Embryonic facial prominence (tissue), 1 donor: ENCODE results near the gene SLC26A1.

Experiments
- DNase-seq: peaks from one replicate; pipeline ENCODE4 v3.0.0-alpha.2; 2016; ENCODE audit errors: extremely low spot score

The SLC26A1 gene

DNA sequence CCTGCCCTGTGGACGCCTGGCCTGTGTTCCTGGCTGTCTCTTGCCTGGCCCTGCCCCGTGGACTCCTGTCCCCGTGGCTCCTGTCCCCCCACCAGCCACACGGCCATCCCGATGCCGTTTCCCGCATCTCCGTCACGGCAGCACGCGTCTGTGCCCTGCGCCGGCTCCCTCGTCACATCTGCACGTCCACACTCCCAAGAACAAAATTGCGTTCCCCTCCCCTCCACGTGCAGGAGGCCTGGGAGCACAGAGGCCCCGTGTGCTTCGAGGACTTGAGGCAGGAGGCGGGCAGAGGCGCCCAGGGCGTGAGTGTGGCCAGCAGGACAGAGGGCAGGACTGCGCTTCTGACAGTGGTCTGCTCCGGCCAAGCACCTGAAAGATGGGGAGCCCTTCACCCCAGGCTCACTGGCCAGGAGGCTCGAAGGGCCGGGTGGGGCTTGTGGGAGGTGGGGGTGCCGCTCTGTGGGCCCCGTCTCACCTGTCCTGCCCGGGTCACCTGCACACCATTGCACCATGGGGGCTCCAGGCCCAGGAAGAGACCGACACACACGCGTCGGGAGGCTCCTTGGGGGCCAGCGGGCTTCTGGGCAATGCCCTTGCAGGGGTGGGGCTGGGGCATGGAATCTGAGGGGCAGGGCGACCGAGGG, 35.5 kb upstream of the SLC26A1 start:
- DNase-seq = no peak

DNA sequence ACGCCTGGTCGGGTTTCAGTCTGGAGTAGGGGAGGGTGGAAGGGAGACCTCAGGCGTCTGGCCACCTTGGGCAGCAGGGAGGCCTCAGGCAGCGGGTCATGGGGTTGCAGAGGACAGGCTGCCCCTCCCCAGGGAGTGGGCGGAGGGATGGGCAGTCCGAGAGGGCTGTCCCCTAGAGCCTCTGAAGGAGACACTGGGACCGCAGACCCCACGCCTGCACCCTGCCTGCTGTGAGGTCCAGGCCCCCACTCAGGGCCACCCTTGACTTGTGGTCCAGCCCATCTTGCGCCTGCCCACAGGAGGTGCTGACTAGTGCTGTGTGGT, 34.7 kb upstream of the SLC26A1 start:
- DNase-seq = no peak

DNA sequence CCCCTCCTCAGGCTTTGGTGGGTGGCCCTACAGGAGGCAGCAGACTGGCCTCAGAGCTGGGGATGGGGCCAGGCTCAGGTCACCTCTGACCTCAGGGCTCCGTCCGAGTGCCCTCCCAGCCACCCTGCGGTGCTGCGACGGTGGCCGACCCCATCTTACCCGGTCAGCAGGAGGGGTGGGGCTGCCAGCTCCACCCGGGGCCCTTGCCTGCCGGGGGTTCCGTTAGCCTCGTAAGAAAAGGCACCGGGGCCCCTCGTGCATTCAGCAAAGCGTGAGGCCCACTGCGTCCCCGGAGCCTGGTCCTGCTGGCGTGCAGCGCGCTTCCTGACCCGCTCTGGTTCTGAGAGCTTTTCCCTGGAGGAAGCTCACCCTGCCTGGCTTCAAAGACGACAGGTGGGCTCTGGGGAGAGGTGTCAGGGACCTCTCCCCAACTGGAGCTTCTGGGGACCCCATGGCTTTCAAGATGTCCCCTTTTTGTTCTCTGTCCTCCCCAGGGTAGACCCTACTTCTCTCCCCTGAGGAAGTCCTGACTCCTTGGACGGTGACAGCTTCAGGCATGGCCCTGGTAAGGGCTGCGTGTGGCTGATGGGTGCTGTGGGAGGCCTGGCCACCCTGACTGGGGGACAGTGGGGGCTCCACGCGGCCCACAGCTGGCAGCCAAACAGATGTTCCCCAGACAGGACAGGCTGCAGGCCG, 34.2 kb upstream of the SLC26A1 start:
- no peak for DNase-seq

DNA sequence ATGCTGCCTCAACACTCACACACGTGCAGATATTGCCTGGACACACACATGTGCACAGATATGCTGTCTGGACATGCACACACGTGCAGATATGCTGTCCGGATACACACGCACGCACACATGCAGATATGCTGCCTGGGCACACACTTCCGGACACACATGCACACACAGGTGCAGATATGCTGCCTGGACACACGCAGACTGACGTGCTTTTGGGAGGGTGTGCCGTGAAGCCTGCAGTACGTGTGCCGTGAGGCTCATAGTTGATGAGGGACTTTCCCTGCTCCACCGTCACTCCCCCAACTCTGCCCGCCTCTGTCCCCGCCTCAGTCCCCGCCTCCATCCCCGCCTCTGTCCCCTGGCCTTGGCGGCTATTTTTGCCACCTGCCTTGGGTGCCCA, 32.9 kb upstream of the SLC26A1 start:
- DNase-seq = no peak

DNA sequence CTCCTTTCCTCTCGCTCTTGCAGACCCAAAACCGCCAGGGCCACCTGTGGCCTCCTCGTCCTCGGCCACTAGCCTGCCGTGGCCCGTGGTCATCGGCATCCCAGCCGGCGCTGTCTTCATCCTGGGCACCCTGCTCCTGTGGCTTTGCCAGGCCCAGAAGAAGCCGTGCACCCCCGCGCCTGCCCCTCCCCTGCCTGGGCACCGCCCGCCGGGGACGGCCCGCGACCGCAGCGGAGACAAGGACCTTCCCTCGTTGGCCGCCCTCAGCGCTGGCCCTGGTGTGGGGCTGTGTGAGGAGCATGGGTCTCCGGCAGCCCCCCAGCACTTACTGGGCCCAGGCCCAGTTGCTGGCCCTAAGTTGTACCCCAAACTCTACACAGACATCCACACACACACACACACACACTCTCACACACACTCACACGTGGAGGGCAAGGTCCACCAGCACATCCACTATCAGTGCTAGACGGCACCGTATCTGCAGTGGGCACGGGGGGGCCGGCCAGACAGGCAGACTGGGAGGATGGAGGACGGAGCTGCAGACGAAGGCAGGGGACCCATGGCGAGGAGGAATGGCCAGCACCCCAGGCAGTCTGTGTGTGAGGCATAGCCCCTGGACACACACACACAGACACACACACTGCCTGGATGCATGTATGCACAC, 31.8 kb upstream of the SLC26A1 start:
- DNase-seq = no peak

DNA sequence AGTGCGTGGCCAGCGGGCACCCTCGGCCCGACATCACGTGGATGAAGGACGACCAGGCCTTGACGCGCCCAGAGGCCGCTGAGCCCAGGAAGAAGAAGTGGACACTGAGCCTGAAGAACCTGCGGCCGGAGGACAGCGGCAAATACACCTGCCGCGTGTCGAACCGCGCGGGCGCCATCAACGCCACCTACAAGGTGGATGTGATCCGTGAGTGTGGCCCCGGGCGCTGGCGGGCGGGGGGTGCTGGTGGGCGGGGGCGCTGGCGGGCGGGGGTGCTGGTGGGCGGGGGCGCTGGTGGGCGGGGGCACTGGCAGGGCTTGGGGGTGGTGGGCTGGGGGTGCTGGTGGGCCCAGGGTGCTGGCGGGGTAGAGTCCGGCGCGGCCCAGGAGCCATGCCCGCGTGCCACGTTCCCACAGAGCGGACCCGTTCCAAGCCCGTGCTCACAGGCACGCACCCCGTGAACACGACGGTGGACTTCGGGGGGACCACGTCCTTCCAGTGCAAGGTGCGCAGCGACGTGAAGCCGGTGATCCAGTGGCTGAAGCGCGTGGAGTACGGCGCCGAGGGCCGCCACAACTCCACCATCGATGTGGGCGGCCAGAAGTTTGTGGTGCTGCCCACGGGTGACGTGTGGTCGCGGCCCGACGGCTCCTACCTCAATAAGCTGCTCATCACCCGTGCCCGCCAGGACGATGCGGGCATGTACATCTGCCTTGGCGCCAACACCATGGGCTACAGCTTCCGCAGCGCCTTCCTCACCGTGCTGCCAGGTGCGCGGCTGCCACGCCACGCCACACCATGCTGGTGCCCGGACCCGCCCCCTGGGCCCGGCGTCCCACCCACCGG, 30.9 kb upstream of the SLC26A1 start:
- DNase-seq = no peak

DNA sequence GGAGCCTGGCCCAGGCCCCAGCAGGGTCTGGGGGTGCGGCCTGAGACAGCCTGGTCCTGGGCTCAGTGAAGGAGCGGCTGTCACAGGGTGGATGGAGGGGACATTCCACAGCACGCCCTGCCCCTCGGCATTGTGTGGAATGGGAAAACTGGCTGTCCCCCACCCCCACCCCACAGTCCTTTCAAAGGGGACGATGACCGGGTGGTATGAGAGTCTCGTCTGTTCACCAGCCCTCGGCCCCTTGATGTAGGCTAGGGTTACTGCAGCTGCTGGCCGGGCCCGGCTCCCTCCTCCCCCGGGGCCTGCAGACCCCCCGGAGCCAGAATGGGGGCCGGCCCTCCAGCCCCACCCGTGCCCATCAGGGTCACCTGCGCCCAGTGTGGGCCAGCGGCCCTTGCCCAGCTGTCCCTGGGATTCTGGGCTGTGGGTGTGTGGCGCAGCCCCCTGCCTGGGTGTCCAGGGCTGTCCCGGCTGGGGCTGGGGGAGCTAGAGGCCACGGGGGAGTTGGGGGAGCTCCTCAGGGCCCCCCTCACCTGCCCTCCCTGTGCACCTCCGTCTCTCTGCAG, 30.0 kb upstream of the SLC26A1 start:
- no peak for DNase-seq

DNA sequence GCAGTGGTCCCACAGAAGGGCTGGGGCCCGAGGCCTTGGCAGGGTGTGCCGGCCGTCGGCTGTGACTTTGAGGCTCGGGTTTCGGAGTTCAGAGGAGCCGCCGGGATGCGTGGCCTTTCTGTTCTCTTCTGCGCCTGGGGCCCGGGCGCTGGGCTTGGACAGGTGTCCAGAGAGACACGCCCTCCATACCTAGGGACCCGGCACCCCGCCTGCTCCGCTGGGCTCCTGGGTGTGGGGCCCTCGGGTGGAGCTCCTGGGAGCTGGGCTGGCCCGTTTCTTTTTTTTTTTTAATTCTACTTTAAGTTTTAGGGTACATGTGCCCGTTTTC, 29.5 kb upstream of the SLC26A1 start:
- no peak for DNase-seq

DNA sequence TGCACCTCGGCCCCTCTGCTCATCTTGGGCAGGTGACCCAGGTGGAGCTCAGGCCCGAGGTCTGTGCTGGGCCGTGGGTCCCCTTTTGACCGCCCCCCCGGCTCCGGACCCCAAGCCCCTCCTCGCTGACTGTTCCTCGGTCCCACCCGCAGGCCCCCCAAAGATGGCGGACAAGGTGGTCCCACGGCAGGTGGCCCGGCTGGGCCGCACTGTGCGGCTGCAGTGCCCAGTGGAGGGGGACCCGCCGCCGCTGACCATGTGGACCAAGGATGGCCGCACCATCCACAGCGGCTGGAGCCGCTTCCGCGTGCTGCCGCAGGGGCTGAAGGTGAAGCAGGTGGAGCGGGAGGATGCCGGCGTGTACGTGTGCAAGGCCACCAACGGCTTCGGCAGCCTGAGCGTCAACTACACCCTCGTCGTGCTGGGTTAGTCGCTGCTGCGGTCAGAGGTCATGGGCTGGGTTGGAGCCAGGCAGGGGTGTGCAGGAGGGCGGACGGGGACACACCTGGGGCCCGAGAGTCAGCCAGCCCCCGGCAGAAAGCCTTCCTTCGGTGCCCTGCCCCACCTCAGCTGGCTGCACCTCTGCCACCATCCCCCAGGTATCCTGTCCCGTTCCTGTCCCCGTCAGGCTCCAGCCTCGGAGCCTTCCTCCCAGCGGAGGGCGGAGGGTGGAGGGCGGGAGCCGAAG, 29.0 kb upstream of the SLC26A1 start:
- DNase-seq = no peak

DNA sequence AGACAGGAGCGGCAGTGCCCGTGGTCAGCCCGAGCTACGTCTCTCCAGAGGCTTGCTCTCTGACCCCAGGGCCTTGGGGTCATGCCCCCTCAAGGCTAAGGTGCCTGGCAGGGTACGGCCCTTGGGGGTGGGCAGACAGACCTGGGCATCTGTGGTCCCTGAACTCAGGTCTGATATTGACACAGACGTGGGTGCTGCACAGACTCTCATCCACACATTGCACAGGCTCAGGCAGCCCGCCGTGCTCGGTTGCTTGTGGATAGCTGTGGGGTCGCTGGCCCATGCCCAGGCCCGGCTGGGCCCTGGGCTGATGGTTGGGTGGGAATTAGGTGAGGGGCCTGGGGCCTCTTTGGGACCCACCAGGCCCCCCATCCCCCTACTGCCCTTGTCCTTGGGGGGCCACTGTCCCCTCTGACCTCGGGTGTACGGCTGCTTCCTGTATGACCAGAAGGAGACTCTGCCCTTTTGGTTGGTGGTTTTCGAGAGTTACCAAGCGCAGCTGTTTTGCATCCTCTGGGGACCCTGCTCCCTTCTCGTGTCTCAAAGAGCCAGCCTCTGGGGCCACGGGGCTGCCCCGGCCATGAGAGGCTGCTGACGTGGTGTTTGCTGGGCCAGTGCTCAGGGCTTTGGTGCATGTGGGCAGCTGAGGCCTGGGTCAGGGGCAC, 28.3 kb upstream of the SLC26A1 start:
- DNase-seq = no peak

DNA sequence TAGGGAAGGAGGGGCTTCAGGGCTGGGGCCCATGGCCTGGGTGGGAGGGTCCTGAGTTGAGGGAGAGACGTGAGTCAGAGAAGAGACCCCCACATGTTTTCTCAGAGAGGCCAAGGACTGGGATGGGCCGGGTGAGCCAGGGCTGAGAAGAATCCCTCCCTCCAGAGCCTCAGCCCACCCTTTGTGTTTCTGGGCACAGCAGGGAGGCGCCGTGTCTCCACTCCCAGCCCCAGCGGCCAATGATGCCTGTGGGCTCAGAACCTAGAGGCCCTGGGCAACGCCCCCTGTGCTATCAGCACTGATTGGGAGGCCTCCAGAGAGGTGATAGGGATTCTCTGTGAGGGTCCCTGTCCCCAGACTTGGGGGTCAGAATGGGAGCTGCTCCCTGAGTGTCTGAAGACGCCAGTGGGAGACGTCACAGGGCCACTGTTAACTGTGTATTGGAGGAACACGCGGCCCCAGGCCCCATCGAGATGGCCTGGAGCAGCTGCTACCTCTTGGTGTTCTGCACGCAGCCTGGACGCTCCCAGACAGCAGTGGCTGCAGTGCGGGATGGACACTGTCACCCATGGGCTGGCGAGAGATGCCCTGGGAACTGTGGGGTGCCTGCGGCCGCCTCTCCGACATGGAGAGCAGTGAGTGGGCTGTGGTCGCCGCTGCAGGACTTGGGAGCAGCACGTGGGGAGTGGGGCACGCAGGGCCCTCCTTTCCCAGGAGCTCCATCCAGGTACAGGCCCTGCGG, 26.7 kb upstream of the SLC26A1 start:
- DNase-seq = no peak

DNA sequence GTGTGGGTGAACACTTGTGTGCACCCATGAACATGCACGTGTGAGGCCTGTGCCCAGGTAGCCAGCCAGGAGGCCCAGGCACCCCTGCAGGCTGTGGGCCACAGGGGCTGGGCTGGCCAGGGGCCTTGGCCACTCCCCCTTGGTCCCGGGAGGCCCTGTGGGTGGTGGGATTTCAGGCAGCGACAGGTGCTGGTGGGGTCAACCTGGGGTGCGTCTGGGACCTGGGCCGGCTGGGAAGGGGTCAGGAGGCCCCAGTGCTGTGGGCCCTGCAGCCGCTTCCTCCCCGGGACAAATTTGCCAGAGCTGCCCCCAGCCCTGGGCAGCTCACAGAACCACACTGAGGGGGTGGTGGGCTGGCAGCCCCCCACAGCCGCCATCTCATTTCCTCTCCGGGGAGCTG, 26.1 kb upstream of the SLC26A1 start:
- DNase-seq = no peak

DNA sequence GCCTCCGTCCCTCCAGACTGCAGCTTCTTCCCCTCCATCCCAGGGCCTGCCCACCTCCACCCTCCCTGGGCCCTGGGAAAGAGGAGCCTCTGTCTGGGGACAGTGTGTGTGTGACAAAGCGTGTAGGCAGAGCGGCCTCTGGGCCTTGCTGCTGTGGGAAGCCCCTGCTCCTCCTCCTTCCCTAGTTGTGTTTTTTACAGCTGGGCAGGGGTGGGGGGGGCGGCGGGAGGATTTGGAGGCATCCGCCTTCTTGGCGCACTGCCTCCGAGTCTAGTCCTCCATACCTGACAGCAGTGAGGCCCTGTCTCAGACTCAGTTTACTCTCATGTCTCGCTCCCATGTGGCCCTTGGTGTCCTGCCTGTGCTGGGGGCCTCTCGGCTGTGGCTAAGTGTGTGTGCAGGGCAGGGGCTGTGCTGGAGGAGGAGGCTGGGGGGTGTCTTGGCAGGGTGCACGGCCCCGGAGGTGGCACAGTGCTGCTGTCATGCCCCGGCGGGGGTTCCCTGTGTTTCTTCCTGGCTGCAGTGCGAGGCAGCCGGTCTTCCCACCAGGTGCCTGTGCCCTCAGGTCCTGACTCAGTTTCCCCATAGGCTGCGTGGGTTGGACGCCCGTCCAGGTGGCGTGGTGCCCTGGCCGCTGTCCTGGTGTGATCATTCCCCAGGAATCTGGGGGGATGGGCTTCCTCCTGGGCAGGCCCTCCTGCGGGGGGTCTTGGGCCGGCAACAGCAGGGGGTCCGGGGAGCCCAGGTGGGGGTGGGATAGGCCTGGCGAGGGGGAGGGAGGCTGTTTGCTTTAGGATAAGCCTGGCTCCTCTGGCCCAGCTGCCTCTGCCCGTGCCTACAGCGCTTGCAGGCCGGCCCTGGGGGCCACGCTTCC, 25.2 kb upstream of the SLC26A1 start:
- no peak for DNase-seq

DNA sequence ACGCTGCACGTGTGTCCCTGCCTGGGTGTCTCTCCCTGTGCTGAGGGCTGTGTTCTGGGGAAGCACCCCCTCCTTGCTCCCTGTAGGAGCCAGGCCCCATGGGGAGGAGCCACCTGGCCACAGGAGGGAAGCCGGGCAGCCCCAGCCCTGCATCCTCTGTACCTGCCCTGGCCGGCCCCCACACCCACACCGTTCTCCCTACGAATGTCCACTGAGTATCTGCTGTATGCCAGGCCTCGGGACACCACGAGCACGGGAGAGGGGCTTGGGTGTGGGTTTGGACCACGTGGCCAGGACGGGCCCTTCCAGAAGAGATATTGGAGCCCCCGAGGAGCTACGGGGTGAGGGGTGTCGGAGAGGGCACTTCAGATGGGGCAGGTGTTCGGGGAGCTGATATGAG, 24.5 kb upstream of the SLC26A1 start:
- no peak for DNase-seq

DNA sequence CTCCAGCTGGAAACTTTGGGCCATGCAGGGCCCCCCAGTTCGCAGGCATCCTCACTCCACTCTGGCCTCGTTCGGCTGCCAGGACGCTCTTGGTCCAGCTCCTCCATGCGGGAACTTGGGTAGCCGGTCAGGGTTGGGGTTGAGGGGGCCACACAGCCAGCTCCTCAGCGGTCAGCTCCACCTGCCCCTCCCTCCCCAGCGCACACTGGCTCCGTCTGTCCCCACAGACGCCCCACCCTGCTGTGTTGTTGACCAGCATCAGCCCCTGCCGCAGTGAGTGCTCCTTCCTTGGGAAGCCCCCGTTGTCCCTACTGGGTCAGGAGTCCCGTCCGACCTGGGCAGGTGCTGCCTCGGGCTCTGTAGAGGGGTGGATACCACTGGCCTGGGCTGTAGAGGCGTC, 24.0 kb upstream of the SLC26A1 start:
- no peak for DNase-seq

DNA sequence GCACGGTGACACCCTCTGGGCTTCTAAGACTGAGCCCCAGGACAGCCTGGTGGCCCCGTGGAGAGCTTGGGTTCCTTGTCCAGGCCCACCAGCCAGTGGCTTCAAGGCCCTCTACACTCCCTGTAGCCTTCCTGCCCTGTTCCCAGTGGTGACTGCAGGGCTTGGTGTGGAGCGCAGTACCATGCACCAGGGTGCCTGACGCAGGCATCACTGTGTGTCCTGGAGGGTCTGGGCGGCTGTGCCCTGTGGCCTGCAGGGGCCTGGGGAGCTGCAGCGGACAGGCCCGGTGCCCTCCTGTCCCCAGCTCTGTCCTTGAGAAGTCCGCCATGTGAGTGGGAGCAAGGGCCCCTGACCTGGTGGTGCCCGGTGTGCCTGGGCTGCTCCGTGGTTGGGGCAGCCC, 22.5 kb upstream of the SLC26A1 start:
- DNase-seq = no peak

DNA sequence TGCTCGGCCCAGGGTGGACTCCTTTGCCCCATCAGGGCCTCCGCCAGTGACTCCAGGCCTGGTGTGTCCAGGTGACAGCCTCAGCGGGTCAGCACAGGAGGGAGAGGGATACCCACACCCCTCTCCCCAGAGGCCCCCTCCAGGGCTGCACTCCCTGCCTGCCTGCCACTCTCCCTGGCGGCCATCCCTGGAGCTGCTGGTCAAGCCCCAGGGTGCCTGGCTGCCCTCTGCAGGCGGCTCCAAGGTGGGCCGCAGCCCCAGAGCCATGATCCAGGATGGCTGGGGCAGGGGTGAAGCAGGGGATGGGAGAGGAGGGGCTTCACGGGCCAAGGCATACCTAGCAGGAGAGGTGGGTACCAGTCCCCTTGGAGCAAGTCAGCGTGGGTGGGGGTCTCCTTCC, 22.0 kb upstream of the SLC26A1 start:
- no peak for DNase-seq

DNA sequence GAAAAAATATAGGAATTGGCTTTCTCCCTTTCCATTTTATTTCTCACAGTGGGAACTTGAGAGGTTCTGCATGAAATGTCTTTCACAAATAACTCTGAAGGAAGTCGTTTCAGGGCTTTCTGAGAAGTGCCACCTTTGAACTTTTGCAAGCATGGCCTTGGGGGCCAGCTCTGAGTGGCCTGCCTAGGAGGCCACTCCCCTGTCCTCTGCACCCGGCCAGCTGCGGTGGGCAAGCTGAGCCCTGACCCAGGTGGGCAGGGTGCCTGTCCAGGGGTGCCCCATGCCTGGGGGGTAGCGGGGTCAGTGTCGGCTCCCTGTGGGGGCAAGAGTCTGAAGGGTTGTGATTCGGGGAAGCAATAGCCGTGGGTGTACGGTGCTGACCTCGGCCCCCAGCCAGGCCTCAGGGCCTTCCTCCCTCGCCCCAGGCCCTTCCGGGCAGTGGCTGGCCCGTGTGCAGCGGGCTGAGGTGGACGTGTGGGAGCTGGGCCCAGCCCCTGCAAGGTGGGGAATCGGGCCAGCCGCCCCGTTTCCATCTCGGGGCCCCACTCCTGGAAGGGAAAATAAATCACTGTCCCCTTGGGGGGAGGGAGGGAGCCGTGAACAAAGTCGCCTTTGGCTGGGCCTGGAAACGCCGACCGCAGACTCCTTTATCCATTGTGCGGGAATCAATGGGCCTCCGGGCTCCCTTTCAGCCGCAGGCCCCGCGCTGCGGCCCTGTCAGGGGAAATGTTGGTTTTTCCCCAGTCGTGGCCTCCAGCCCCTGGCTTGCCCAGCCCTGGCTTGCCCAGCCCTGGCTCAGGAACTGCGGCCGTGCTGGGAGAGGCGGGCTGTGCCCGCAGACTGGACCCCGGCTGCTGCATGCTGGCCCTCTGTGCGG, 21.3 kb upstream of the SLC26A1 start:
- no peak for DNase-seq
